HCT116 (cell line): ENCODE measurements around the gene KRT7. TPM values are rescaled to one million over a fixed set of nuclear protein-coding genes. Genes with fewer than 3 reads are reported as not detected.

Source experiments
- ATAC-seq: fragments of 200-7000 bp; cut with Tn5 transposase; 2 replicates; pipeline ENCODE4 v1.9.1; 2020; ENCODE audit warnings: mild to moderate bottlenecking, moderate library complexity
- BruUV-seq: library from RNA; stranded (reverse); fragments of 400-500 nt; replicated peaks from 2 replicates; lab custom pipeline; 2021; lab: Mats Ljungman, UMichigan
- CTCF ChIA-PET: fragments of 300-600 bp; sonication (Branson Sonifier 250); formaldehyde crosslinking; loops from one replicate; lab custom pipeline; 2021; ENCODE audit warnings: antibody characterized with exemption; lab: Charles Lee
- POLR2A ChIA-PET: fragments of 300-600, 350-600 bp; sonication (Branson Sonifier 250); formaldehyde crosslinking; loops from one replicate; lab custom pipeline; 2021; ENCODE audit warnings: antibody characterized with exemption; lab: Charles Lee
- RAD21 ChIA-PET, 2 experiments: fragments of 300-600 bp; sonication (Branson Sonifier 250); formaldehyde crosslinking; loops; one replicate each; lab custom pipeline; 2023; ENCODE audit warnings: low total read pairs in 2 of 2; ENCODE audit not compliant: uncharacterized antibody in 2 of 2, unreplicated experiment in 2 of 2, low non-redundant PET in 1 of 2; lab: Charles Lee
- DNase-seq: peaks from one replicate; pipeline ENCODE4 v3.0.0-alpha.2; 2010; ENCODE audit warnings: low read depth, low spot score
- H2AFZ ChIP-seq: fragments of 200-600 bp; shearing (Covaris generic), sonication (generic); 2 replicates; pipeline ENCODE4 v1.6.1; 2017; ENCODE audit warnings: low read depth, mixed run types, mixed read lengths, antibody characterized with exemption, low read length; ENCODE audit not compliant: poor library complexity, severe bottlenecking
- H3K27ac ChIP-seq: 2 replicates; pipeline ENCODE4 v1.5.1; 2012; ENCODE audit warnings: low read depth, low read length
- H3K27me3 ChIP-seq: fragments of 200-600 bp; sonication (generic); 2 replicates; pipeline ENCODE4 v1.6.1; 2016; ENCODE audit warnings: mixed run types, low read length, mixed read lengths; ENCODE audit not compliant: insufficient read depth
- H3K36me3 ChIP-seq, 2 experiments: fragments of 200-500 bp in 1 of 2; fragments of 200-600 bp in 1 of 2; sonication (Bioruptor generic) in 1 of 2; sonication (generic) in 1 of 2; 2 replicates each; pipeline versions ENCODE4 v1.5.1 to v1.6.1; 2014 to 2016; ENCODE audit warnings: low read length in 2 of 2, inconsistent platforms in 1 of 2, mixed read lengths in 1 of 2, mixed run types in 1 of 2; ENCODE audit not compliant: insufficient read depth in 2 of 2, control insufficient read depth in 1 of 2
- H3K4me1 ChIP-seq, 2 experiments: fragments of 200-600 bp in 1 of 2; sonication (generic) in 1 of 2; 2 replicates each; pipeline versions ENCODE4 v1.5.1 to v1.6.1; 2012 to 2017; ENCODE audit warnings: low read length in 2 of 2, inconsistent platforms in 1 of 2, mild to moderate bottlenecking in 1 of 2, mixed read lengths in 1 of 2, mixed run types in 1 of 2, moderate library complexity in 1 of 2; ENCODE audit not compliant: insufficient read depth in 2 of 2, control insufficient read depth in 1 of 2
- H3K4me2 ChIP-seq: fragments of 200-600 bp; sonication (generic); 2 replicates; pipeline ENCODE4 v1.6.1; 2017; ENCODE audit warnings: mixed run types, low read length, mixed read lengths
- H3K4me3 ChIP-seq, 2 experiments: fragments of 200-600 bp in 1 of 2; sonication (generic) in 1 of 2; replicated peaks in 1 of 2; 2 replicates each; pipeline ENCODE4 v1.5.1; 2011 to 2016; ENCODE audit warnings: low read length in 2 of 2, control low read depth in 1 of 2, low read depth in 1 of 2, mild to moderate bottlenecking in 1 of 2, mixed read lengths in 1 of 2, mixed run types in 1 of 2
- H3K79me2 ChIP-seq: fragments of 200-600 bp; sonication (generic); 2 replicates; pipeline ENCODE4 v1.6.1; 2017; ENCODE audit warnings: mild to moderate bottlenecking, mixed run types, low read length, moderate library complexity, mixed read lengths; ENCODE audit not compliant: insufficient read depth
- H3K9ac ChIP-seq: fragments of 200-600 bp; sonication (generic); 2 replicates; pipeline ENCODE4 v1.6.1; 2016; ENCODE audit warnings: low read length, mixed read lengths
- H3K9me2 ChIP-seq: fragments of 200-600 bp; sonication (generic), shearing (Covaris generic); 2 replicates; pipeline ENCODE4 v1.6.1; 2017; ENCODE audit warnings: mixed run types, mild to moderate bottlenecking, moderate library complexity; ENCODE audit not compliant: insufficient read depth
- H3K9me3 ChIP-seq, 2 experiments: fragments of 200-500 bp in 1 of 2; fragments of 200-600 bp in 1 of 2; sonication (Bioruptor generic) in 1 of 2; sonication (generic) in 1 of 2; 2 replicates each; pipeline ENCODE4 v1.6.1; 2014 to 2017; ENCODE audit warnings: low read length in 2 of 2, mixed read lengths in 2 of 2, inconsistent platforms in 1 of 2, low read depth in 1 of 2, mild to moderate bottlenecking in 1 of 2, mixed run types in 1 of 2, moderate library complexity in 1 of 2; ENCODE audit not compliant: control insufficient read depth in 1 of 2, insufficient read depth in 1 of 2
- H4K20me1 ChIP-seq: fragments of 200-600 bp; sonication (generic), shearing (Covaris generic); 2 replicates; pipeline ENCODE4 v1.6.1; 2017; ENCODE audit warnings: mixed run types, mild to moderate bottlenecking, moderate library complexity; ENCODE audit not compliant: insufficient read depth
- CBX3 ChIP-seq: IDR thresholded peaks from 2 replicates; pipeline ENCODE4 v1.6.1; 2012; ENCODE audit warnings: low read depth
- CTCF ChIP-seq, 3 experiments: fragments of 200-600 bp in 1 of 3; sonication (generic) in 1 of 3; IDR thresholded peaks in 2 of 3; conservative IDR thresholded peaks in 1 of 3; 2 replicates each; pipeline ENCODE4 v1.5.1; 2012 to 2017; ENCODE audit warnings: low read depth in 2 of 3, low read length in 2 of 3, antibody characterized with exemption in 1 of 3, borderline replicate concordance in 1 of 3, control low read depth in 1 of 3, mild to moderate bottlenecking in 1 of 3, mixed read lengths in 1 of 3, mixed run types in 1 of 3, moderate library complexity in 1 of 3; ENCODE audit not compliant: insufficient read depth in 1 of 3
- EZH2 ChIP-seq: fragments of 200-600 bp; sonication (generic); IDR thresholded peaks from 2 replicates; pipeline ENCODE4 v1.6.1; 2017; ENCODE audit warnings: antibody characterized with exemption, mixed run types
- EZH2phosphoT487 ChIP-seq: fragments of 200-600 bp; IDR thresholded peaks from 2 replicates; pipeline ENCODE4 v1.6.1; 2018; ENCODE audit warnings: antibody characterized with exemption, borderline replicate concordance
- JUND ChIP-seq: IDR thresholded peaks from 2 replicates; pipeline ENCODE4 v1.6.1; 2012
- MAX ChIP-seq: IDR thresholded peaks from 2 replicates; pipeline ENCODE4 v1.6.1; 2012
- RAD21 ChIP-seq: IDR thresholded peaks from 2 replicates; pipeline ENCODE4 v1.6.1; 2012; ENCODE audit warnings: low read depth, mild to moderate bottlenecking
- REST ChIP-seq: IDR thresholded peaks from 2 replicates; pipeline ENCODE4 v1.6.1; 2012; ENCODE audit warnings: low read depth
- SP1 ChIP-seq: IDR thresholded peaks from 2 replicates; pipeline ENCODE4 v1.6.1; 2012; ENCODE audit warnings: low read depth
- SRF ChIP-seq: IDR thresholded peaks from 2 replicates; pipeline ENCODE4 v1.6.1; 2012; ENCODE audit warnings: low read depth
- YY1 ChIP-seq: IDR thresholded peaks from 2 replicates; pipeline ENCODE4 v1.6.1; 2011; ENCODE audit warnings: low read length, low read depth, moderate library complexity, mild to moderate bottlenecking; ENCODE audit not compliant: insufficient replicate concordance; ENCODE audit errors: extremely low read depth
- ZBTB33 ChIP-seq: IDR thresholded peaks from 2 replicates; pipeline ENCODE4 v1.6.1; 2011; ENCODE audit warnings: mild to moderate bottlenecking, low read length, moderate library complexity; ENCODE audit not compliant: insufficient replicate concordance; ENCODE audit errors: extremely low read depth
- ZFX ChIP-seq: fragments of 450-650 bp; IDR thresholded peaks from 2 replicates; pipeline ENCODE4 v1.6.1; 2017
- ZNF274 ChIP-seq: fragments of 200-500 bp; sonication (Bioruptor generic); IDR thresholded peaks from 2 replicates; pipeline ENCODE4 v1.6.1; 2014; ENCODE audit warnings: mild to moderate bottlenecking, low read depth, low read length, inconsistent platforms
- intact Hi-C: fragments of 100-400 bp; cut with micrococcal nuclease; formaldehyde crosslinking; loops from 2 replicates; pipeline ENCODE4 v1.10.0; 2022
- total RNA-seq: library from RNA; stranded (reverse); gene quantifications from one replicate; pipeline ENCODE4 v1.2.1, GENCODE V29; 2021; ENCODE audit not compliant: unreplicated experiment

KRT7 gene
- total RNA-seq, 1 experiment from 2014 or later, result 72.6 TPM

GRCh38 chr12:52209321-52209720 lies 23.7 kb upstream of the KRT7 start:
- POLR2A ChIA-PET, result interaction anchor here (1.5 kb wide), 1 partner anchor 62 kb away, joined by 4 read pairs; no protein-coding TSS in a partner anchor
- H3K27ac ChIP-seq, result no peak overlapping the region
- H3K79me2 ChIP-seq, result no peaks in the 10 kb centered on the region
- DNase-seq (no peak), ATAC-seq (no peak)
- H3K36me3 ChIP-seq, result no peaks in the 10 kb centered on the region
- no peak overlapping the region for H3K4me3 ChIP-seq
- H3K9me3 ChIP-seq, result no peaks in the 10 kb centered on the region
- CTCF ChIA-PET, result interaction anchor here (1.4 kb wide), 1 partner anchor 38 kb away, joined by 3 read pairs; no protein-coding TSS in a partner anchor
- no peaks in the 10 kb centered on the region for H3K9me2 ChIP-seq
- RAD21 ChIA-PET, result no interaction called here
- peaks cover 13 to 71% of the 10 kb centered on the region in 2 experiments for H3K4me1 ChIP-seq
- H3K27me3 ChIP-seq, result peaks cover 3% of the 10 kb centered on the region
- no peaks in the 10 kb centered on the region for H4K20me1 ChIP-seq
- intact Hi-C loops, result no loop called here
- no TSS peak for BruUV-seq
- TF ChIP-seq ZBTB33, result no peak
- TF ChIP-seq JUND, result no peak
- no peak for TF ChIP-seq ZNF274
- no peak for TF ChIP-seq MAX
- no peak for TF ChIP-seq CBX3
- TF ChIP-seq SRF, result no peak
- no peak for TF ChIP-seq ZFX
- TF ChIP-seq CTCF (IDR thresholded peaks at IDR 0.05 in 2 of 3, conservative IDR thresholded peaks at IDR 0.05 in 1 of 3; ENCODE audit: borderline replicate concordance in 1 of 3, insufficient read depth in 1 of 3, low read depth in 2 of 3, low read length in 2 of 3), result no peak
- TF ChIP-seq REST, result no peak
- no peak for TF ChIP-seq SP1
- TF ChIP-seq EZH2phosphoT487, result no peak
- TF ChIP-seq EZH2, result no peak
- TF ChIP-seq YY1, result no peak
- no peak for TF ChIP-seq RAD21
- H3K4me2 ChIP-seq, result no peak overlapping the region
- H3K9ac ChIP-seq, result no peak overlapping the region
- H2AFZ ChIP-seq, result no peak overlapping the region
